Adrenal gland (tissue), 5 donors: ENCODE results near the gene LPCAT1.

Experiments
- CTCF ChIP-seq, 6 experiments: fragments of 450-650 bp in 4 of 6; fragments of 200-600 bp in 2 of 6; sonication (generic) in 1 of 6; IDR thresholded peaks; 1 replicate in 5 of 6; 2 replicates in 1 of 6; pipeline versions ENCODE4 v1.5.1 to v1.8.0; 2016 to 2021; ENCODE audit warnings: antibody characterized with exemption in 6 of 6, mild to moderate bottlenecking in 2 of 6, moderate library complexity in 1 of 6
- POLR2A ChIP-seq, 2 donors: fragments of 450-650 bp; IDR thresholded peaks; one replicate each; pipeline ENCODE4 v1.6.1; 2017; ENCODE audit warnings: antibody characterized with exemption in 2 of 2, mild to moderate bottlenecking in 2 of 2, moderate library complexity in 1 of 2
- donor health status: DM: no; HTN: no; CAD: no.

GRCh38 chr5:1484730-1485578 is 38.8 kb downstream of the LPCAT1 start:
- TF ChIP-seq CTCF (IDR thresholded peaks at IDR 0.05): no peak
- no peak for TF ChIP-seq POLR2A (IDR thresholded peaks at IDR 0.05)
